Smooth muscle cell (in vitro differentiated cells): ENCODE measurements around the gene KIF21B. TPM values are rescaled to one million over a fixed set of nuclear protein-coding genes. Genes with fewer than 3 reads are reported as not detected.

Experiments used
- DNase-seq: peaks from one replicate; lab custom pipeline; 2025; ENCODE audit not compliant: unreplicated experiment; lab: John Stamatoyannopoulos, UW
- H2AFZ ChIP-seq: fragments of 200-600 bp; sonication (generic); 2 replicates; pipeline ENCODE4 v1.6.0; 2016; ENCODE audit warnings: antibody characterized with exemption, low read depth, mild to moderate bottlenecking
- H3F3A ChIP-seq: fragments of 200-600 bp; sonication (generic); 2 replicates; pipeline ENCODE4 v1.6.0; 2017; ENCODE audit warnings: antibody characterized with exemption, low read depth
- H3K27ac ChIP-seq: fragments of 200-600 bp; sonication (generic); 2 replicates; pipeline ENCODE4 v1.5.1; 2016; ENCODE audit warnings: low read depth, mild to moderate bottlenecking
- H3K27me3 ChIP-seq: fragments of 200-600 bp; sonication (generic); 2 replicates; pipeline ENCODE4 v1.6.1; 2016; ENCODE audit warnings: low read depth, mild to moderate bottlenecking
- H3K36me3 ChIP-seq: fragments of 200-600 bp; sonication (generic); 2 replicates; pipeline ENCODE4 v1.5.1; 2016; ENCODE audit warnings: low read depth
- H3K4me1 ChIP-seq: fragments of 200-600 bp; sonication (generic); 2 replicates; pipeline ENCODE4 v1.5.1; 2016; ENCODE audit warnings: low read depth
- H3K4me2 ChIP-seq: fragments of 200-600 bp; sonication (generic); 2 replicates; pipeline ENCODE4 v1.6.0; 2016; ENCODE audit warnings: mild to moderate bottlenecking
- H3K4me3 ChIP-seq: fragments of 200-600 bp; sonication (generic); 2 replicates; pipeline ENCODE4 v1.5.1; 2016; ENCODE audit warnings: mild to moderate bottlenecking
- H3K79me2 ChIP-seq: fragments of 200-600 bp; sonication (generic); 2 replicates; pipeline ENCODE4 v1.6.0; 2016; ENCODE audit warnings: low read depth, mild to moderate bottlenecking
- H3K9ac ChIP-seq: fragments of 200-600 bp; sonication (generic); 2 replicates; pipeline ENCODE4 v1.6.0; 2016; ENCODE audit warnings: low read depth
- H3K9me3 ChIP-seq: fragments of 200-600 bp; sonication (generic); replicated peaks from 2 replicates; pipeline ENCODE4 v1.5.1; 2016; ENCODE audit warnings: low read depth
- H4K20me1 ChIP-seq: fragments of 200-600 bp; sonication (generic); 2 replicates; pipeline ENCODE4 v1.6.0; 2016; ENCODE audit warnings: low read depth
- CTCF ChIP-seq: fragments of 200-600 bp; sonication (generic); IDR thresholded peaks from 2 replicates; pipeline ENCODE4 v1.5.1; 2017; ENCODE audit warnings: borderline replicate concordance, mild to moderate bottlenecking, antibody characterized with exemption; ENCODE audit not compliant: insufficient read depth, poor library complexity, severe bottlenecking
- WGBS: methylation state at CpG from one replicate; pipeline ENCODE4 v1.1.7; 2016; ENCODE audit warnings: low lambda C conversion rate; 5-methylcytosine and 5-hydroxymethylcytosine counted together
- polyA plus RNA-seq: library from polyadenylated mRNA; unstranded; fragments of >200 nt; fragmentation: Nextera tagmentation; extraction: Ambion mirVana; gene quantifications from 2 replicates; pipeline ENCODE4 v1.2.1, GENCODE V29; 2016
- total RNA-seq: library from RNA; depleted of rRNA; stranded (reverse); fragments of >200 nt; gene quantifications from 2 replicates; pipeline ENCODE4 v1.2.3, GENCODE V29; 2014

The KIF21B gene
- total and polyA plus RNA-seq, 2 experiments from 2014 or later: 1.0 to 1.9 TPM

GRCh38 chr1:200960948-200961340, 62.6 kb downstream of the KIF21B start:
- H3K36me3 ChIP-seq: no peaks in the 10 kb centered on the region
- H3K79me2 ChIP-seq: no peaks in the 10 kb centered on the region
- H3K4me3 ChIP-seq: no peak overlapping the region
- no peaks in the 10 kb centered on the region for H3F3A ChIP-seq
- DNase-seq: no peak
- no peak overlapping the region for H3K9ac ChIP-seq
- WGBS: 91% methylated on average over 4 of the region's 4 CpGs
- peaks cover 9% of the 10 kb centered on the region for H3K4me1 ChIP-seq
- no peak for TF ChIP-seq CTCF
- H3K4me2 ChIP-seq: no peak overlapping the region
- no peaks in the 10 kb centered on the region for H3K9me3 ChIP-seq
- no peaks in the 10 kb centered on the region for H3K27me3 ChIP-seq
- H3K27ac ChIP-seq: no peak overlapping the region
- H2AFZ ChIP-seq: no peak overlapping the region
- no peaks in the 10 kb centered on the region for H4K20me1 ChIP-seq

GRCh38 chr1:200960236-200960947, 63.1 kb downstream of the KIF21B start:
- Histone ChIP-seq H3K9me3 (no peaks in the 10 kb centered on the region), H3K4me2 (no peak overlapping the region), H3K27me3 (no peaks in the 10 kb centered on the region), H3K36me3 (no peaks in the 10 kb centered on the region), H3K9ac (no peak overlapping the region), H4K20me1 (no peaks in the 10 kb centered on the region), H3K27ac (no peak overlapping the region), H3K79me2 (no peaks in the 10 kb centered on the region), H3K4me3 (no peak overlapping the region), H2AFZ (no peak overlapping the region), H3K4me1 (peaks cover 9% of the 10 kb centered on the region), H3F3A (no peaks in the 10 kb centered on the region)
- TF ChIP-seq CTCF: no peak
- DNase-seq: no peak
- WGBS: 73% methylated on average over 9 of the region's 9 CpGs

GRCh38 chr1:200959411-200959921, 64.0 kb downstream of the KIF21B start:
- H3K79me2 ChIP-seq: no peaks in the 10 kb centered on the region
- no peak for DNase-seq
- no peaks in the 10 kb centered on the region for H4K20me1 ChIP-seq
- no peak for TF ChIP-seq CTCF
- no peak overlapping the region for H3K4me2 ChIP-seq
- no peak overlapping the region for H2AFZ ChIP-seq
- no peaks in the 10 kb centered on the region for H3K9me3 ChIP-seq
- WGBS: 48% methylated on average over 15 of the region's 15 CpGs
- no peaks in the 10 kb centered on the region for H3K36me3 ChIP-seq
- H3K4me1 ChIP-seq: peaks cover 9% of the 10 kb centered on the region
- no peak overlapping the region for H3K4me3 ChIP-seq
- no peaks in the 10 kb centered on the region for H3K27me3 ChIP-seq
- no peak overlapping the region for H3K9ac ChIP-seq
- no peak overlapping the region for H3K27ac ChIP-seq
- no peaks in the 10 kb centered on the region for H3F3A ChIP-seq

- H4K20me1 ChIP-seq: no peaks in the 10 kb centered on the region
- H3K4me1 ChIP-seq: peaks cover 9% of the 10 kb centered on the region
- no peak for TF ChIP-seq CTCF
- no peaks in the 10 kb centered on the region for H3K79me2 ChIP-seq
- no peak overlapping the region for H3K27ac ChIP-seq
- WGBS: 91% methylated on average over 11 of the region's 11 CpGs
- DNase-seq: no peak
- no peaks in the 10 kb centered on the region for H3K27me3 ChIP-seq
- no peaks in the 10 kb centered on the region for H3F3A ChIP-seq
- H3K4me3 ChIP-seq: no peak overlapping the region
- no peak overlapping the region for H3K9ac ChIP-seq
- no peak overlapping the region for H3K4me2 ChIP-seq
- H3K9me3 ChIP-seq: no peaks in the 10 kb centered on the region
- H3K36me3 ChIP-seq: no peaks in the 10 kb centered on the region
- no peak overlapping the region for H2AFZ ChIP-seq
Observed at GRCh38 chr1:200958597-200958996, 64.9 kb downstream of the KIF21B start.
